ENCODE data around the gene KLHL29.

KLHL29 gene

DNA sequence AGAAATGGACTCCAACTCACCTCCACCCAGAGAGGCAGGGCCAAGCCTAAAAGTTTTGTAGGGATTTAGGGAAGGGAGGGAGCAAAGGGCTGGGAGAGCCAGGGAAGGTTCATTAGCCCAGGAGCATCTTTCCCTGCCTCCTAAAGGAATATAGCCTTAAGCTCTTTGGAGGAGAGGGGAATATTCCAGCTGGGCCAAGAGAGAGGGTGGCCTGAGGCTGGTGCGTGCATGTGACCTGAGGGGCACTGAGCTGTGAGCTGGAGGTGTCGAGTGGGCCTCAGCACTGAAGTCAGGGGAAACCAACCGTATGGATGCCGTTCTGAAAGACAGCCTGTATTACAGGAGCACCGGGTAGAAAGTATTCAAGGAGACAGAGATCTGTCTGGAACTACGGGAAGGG, 112.6 kb downstream of the KLHL29 start:
- peaks cover 25% of the 10 kb centered on the region for H3K4me1 Mint-ChIP-seq (ENCODE audit: low read depth)
- H3K27me3 Mint-ChIP-seq (ENCODE audit: low read depth): peaks cover 14% of the 10 kb centered on the region
- H3K4me3 Mint-ChIP-seq: no peak overlapping the region
- no peaks in the 10 kb centered on the region for H3K9me3 Mint-ChIP-seq
- H3K36me3 Mint-ChIP-seq (ENCODE audit: low read depth): no peaks in the 10 kb centered on the region
- no peak overlapping the region for H3K27ac Mint-ChIP-seq

DNA sequence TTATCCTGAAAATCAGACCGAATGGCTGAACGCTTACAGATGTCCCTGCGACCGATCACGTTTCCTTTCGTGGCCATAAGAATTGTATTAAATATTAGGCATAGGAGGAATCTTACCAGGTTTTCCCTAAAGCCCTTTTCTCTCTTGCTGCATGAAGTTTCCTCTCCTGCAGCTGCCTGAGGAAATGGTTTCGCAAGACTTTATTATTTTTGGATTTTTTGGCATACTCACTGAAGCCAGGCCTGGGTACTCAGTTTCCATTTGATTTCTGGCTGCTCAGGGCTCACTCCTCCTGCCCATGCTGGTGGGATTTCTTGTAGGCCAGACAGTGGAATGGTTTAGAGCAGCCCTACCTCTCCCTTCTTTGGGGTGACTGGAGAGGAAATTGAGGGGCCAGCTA, 114.0 kb downstream of the KLHL29 start:
- Mint-ChIP-seq H3K9me3 (no peaks in the 10 kb centered on the region), H3K27me3 (ENCODE audit: low read depth) (peaks cover 22% of the 10 kb centered on the region), H3K4me3 (no peak overlapping the region), H3K36me3 (ENCODE audit: low read depth) (no peaks in the 10 kb centered on the region), H3K4me1 (ENCODE audit: low read depth) (peaks cover 25% of the 10 kb centered on the region), H3K27ac (no peak overlapping the region)

DNA sequence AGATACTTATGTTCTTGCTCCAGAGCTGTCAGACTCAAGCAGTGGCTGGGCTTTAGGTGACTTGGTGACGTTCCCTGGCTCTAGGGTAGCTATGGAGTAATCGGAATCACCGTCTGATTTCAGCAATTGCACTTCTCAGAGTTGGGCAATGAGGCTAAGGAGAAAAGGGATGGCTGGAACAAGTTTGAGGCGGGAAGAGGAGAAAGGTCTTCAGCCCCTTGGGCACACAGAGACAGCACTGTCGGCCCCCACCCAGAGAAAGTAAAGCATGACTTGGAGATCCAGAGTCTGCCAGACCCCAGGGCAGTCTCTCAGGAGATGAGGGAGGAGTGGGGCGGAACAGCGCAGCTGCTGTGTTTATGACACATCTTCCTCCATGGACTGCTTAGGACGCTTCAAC, 114.5 kb downstream of the KLHL29 start:
- H3K36me3 Mint-ChIP-seq (ENCODE audit: low read depth): no peaks in the 10 kb centered on the region
- H3K27ac Mint-ChIP-seq: no peak overlapping the region
- no peak overlapping the region for H3K4me3 Mint-ChIP-seq
- H3K4me1 Mint-ChIP-seq (ENCODE audit: low read depth): peaks cover 25% of the 10 kb centered on the region
- peaks cover 22% of the 10 kb centered on the region for H3K27me3 Mint-ChIP-seq (ENCODE audit: low read depth)
- H3K9me3 Mint-ChIP-seq: no peaks in the 10 kb centered on the region

DNA sequence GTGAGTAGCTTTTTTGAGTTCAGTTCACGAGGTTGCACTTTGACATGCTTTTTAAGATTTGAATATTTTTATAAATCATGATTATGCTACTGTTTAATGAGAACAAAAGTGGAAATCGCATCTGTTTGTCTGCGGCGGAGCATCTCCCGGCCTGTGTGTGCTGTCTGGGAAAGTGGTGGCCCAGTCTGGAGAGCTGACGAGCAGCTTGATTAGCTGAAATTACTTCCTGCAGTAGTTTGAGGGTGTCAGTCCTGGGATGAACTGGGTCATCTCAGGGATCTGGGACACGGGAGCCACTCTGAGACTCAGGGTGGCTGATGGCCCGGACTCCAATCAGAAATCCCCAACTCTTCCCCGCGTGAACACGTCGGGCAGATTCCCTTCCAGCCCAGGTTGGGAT, 115.9 kb downstream of the KLHL29 start:
- Mint-ChIP-seq H3K4me3 (no peak overlapping the region), H3K27me3 (ENCODE audit: low read depth) (peaks cover 22% of the 10 kb centered on the region), H3K27ac (no peak overlapping the region), H3K4me1 (ENCODE audit: low read depth) (peaks cover 24% of the 10 kb centered on the region), H3K9me3 (no peaks in the 10 kb centered on the region), H3K36me3 (ENCODE audit: low read depth) (no peaks in the 10 kb centered on the region)

DNA sequence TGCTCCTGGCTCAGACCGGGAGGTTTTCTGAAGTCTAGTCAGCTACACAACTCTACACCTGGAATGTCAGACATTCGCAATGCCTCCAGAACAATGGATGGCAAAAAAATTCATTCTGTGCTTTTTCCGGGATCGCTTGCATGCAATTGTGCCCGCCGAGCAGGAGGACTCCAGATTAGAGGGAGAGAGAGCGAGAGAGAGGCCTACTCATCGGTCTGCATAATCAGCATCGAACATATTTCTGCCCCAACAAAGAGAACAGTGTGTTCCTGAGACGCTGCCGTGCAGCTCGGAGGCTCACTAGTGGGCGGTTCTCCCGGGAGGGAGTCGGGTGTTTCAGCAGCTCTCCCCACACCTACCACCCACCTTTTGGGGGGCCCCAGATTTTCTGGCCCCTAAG, 117.1 kb downstream of the KLHL29 start:
- no peaks in the 10 kb centered on the region for H3K9me3 Mint-ChIP-seq
- H3K36me3 Mint-ChIP-seq (ENCODE audit: low read depth): no peaks in the 10 kb centered on the region
- H3K4me1 Mint-ChIP-seq (ENCODE audit: low read depth): peaks cover 18% of the 10 kb centered on the region
- no peak overlapping the region for H3K27ac Mint-ChIP-seq
- H3K4me3 Mint-ChIP-seq: no peak overlapping the region
- H3K27me3 Mint-ChIP-seq (ENCODE audit: low read depth): peaks cover 22% of the 10 kb centered on the region

DNA sequence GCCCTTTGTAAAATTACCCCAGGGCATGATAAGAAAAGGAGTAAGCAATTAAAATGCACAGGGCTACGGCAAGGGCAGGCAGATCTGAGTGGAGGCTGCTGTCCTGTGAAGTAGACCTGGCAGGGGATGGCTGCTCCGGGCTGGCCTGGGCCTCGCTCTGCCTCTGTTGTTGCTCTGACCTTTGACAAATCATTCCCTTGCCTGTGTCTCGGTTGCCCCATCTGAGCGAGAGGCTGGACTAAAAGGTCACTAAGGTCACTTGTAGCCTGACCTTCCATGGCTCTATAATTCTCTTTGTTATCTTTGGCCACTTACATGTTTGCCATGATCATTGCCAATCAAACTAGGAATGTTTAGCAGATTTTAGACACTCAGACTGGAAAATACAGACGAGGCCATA, 118.1 kb downstream of the KLHL29 start:
- peaks cover 22% of the 10 kb centered on the region for H3K27me3 Mint-ChIP-seq (ENCODE audit: low read depth)

DNA sequence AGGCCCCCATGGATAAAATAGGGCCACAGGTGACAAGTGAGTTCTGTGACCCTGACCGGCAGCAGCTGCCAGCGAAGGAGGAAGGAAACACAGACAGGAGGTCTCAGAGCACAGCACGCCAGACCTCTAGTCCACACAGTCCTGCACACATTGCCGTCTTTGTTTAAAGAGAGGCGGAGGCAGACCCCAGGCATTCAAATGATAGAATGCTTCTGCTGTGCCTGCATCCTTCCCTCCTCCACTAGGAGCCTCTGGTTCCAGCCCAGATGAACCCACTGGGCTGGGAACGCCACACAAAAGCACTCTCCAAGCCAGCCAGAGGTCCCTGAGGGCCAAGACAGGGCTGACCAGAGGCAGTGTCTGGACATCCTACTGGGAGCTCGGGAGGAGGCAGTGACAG, 118.7 kb downstream of the KLHL29 start:
- Mint-ChIP-seq H3K27me3 (ENCODE audit: low read depth) (peaks cover 22% of the 10 kb centered on the region), H3K4me1 (ENCODE audit: low read depth) (peaks cover 8% of the 10 kb centered on the region), H3K27ac (no peak overlapping the region), H3K36me3 (ENCODE audit: low read depth) (no peaks in the 10 kb centered on the region), H3K9me3 (no peaks in the 10 kb centered on the region), H3K4me3 (no peak overlapping the region)

More for the DNA sequence above, 118.1 kb downstream of the KLHL29 start:
- H3K9me3 Mint-ChIP-seq: no peaks in the 10 kb centered on the region
- H3K36me3 Mint-ChIP-seq (ENCODE audit: low read depth): no peaks in the 10 kb centered on the region
- no peak overlapping the region for H3K27ac Mint-ChIP-seq
- H3K4me1 Mint-ChIP-seq (ENCODE audit: low read depth): peaks cover 8% of the 10 kb centered on the region
- no peak overlapping the region for H3K4me3 Mint-ChIP-seq

DNA sequence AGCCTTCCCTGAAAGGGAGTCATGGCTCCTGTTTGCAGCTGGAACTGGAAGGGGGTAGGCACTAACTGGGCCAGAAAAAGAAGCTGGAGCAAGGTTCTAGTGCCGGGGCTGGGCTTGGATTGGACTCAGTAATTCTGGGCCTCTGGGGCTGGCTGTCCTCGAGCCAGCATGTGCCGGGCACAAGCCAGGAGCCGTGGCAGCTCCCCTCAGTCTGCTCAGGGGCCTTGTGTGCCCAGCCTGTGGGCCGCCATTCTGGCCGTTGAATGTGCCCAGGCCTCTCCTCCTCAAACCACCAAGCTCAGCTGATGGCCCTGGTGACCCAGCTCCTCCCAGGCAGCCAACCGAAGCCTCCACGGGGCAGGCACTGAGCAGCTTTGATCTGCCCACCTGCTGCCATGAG, 119.6 kb downstream of the KLHL29 start:
- no peak overlapping the region for H3K4me3 Mint-ChIP-seq
- H3K36me3 Mint-ChIP-seq (ENCODE audit: low read depth): no peaks in the 10 kb centered on the region
- peaks cover 26% of the 10 kb centered on the region for H3K27me3 Mint-ChIP-seq (ENCODE audit: low read depth)
- peaks cover 4% of the 10 kb centered on the region for H3K4me1 Mint-ChIP-seq (ENCODE audit: low read depth)
- no peak overlapping the region for H3K27ac Mint-ChIP-seq
- no peaks in the 10 kb centered on the region for H3K9me3 Mint-ChIP-seq

DNA sequence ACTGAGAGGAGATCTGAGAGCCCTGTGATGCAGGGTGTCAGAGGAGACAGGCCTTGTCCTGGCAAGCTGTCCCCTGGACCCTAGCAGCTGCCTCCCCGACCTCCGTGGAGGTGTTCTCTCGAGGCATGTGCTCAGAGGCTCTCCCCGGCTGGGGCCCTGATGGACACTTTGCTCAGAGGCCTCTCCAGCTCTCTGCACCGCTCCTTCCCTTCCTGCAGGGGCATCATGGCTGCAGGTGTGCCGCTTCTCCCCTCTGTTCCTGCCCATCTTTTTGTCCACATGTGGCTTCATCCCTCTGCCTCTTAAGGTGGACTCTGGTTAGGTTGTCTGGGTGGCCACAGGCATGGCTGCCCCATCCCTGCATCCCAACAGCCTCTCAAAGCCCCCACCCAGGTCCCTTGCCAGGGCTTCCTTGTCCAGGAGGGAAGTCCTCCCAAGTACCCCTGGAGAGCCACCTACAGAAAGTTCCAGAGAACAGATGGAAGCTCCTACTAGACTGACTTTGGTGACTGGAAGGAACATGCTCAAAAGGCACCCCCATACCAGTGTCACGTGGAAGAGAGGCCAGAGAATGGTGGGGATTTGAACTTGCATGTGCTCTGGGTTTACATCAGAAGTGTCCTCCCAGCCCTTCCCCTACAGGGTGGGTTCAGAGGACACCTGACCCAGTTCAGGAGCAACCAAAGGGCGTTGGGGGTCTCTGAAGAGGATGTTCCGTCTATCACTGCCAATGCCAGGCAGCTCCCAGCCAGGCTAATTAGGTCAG, 120.4 kb downstream of the KLHL29 start:
- Mint-ChIP-seq H3K36me3 (ENCODE audit: low read depth) (no peaks in the 10 kb centered on the region), H3K4me3 (no peak overlapping the region), H3K27me3 (ENCODE audit: low read depth) (peaks cover 21% of the 10 kb centered on the region), H3K27ac (no peak overlapping the region), H3K9me3 (no peaks in the 10 kb centered on the region), H3K4me1 (ENCODE audit: low read depth) (peaks cover 4% of the 10 kb centered on the region)

DNA sequence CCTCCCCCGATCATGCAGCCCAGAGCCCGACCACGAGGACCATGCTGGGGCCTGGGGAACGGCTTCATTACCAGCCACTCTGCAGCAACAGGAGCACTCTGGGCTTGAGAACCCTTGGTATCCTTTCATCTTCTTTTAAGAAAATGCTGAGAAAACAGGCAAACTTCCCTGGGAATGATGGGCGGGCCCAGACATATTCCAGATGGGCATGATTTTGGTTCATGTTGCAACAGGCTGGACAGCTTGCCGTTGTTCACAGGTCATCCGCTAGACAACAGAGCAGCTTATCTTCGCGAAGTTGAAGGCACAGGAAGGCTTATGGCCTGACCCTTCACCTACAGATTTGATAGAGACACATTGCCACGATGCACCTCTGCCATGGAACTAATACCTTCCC, 121.0 kb downstream of the KLHL29 start:
- peaks cover 4% of the 10 kb centered on the region for H3K4me1 Mint-ChIP-seq (ENCODE audit: low read depth)
- H3K27ac Mint-ChIP-seq: no peak overlapping the region
- no peak overlapping the region for H3K4me3 Mint-ChIP-seq
- H3K27me3 Mint-ChIP-seq (ENCODE audit: low read depth): peaks cover 17% of the 10 kb centered on the region
- H3K9me3 Mint-ChIP-seq: no peaks in the 10 kb centered on the region
- no peaks in the 10 kb centered on the region for H3K36me3 Mint-ChIP-seq (ENCODE audit: low read depth)

DNA sequence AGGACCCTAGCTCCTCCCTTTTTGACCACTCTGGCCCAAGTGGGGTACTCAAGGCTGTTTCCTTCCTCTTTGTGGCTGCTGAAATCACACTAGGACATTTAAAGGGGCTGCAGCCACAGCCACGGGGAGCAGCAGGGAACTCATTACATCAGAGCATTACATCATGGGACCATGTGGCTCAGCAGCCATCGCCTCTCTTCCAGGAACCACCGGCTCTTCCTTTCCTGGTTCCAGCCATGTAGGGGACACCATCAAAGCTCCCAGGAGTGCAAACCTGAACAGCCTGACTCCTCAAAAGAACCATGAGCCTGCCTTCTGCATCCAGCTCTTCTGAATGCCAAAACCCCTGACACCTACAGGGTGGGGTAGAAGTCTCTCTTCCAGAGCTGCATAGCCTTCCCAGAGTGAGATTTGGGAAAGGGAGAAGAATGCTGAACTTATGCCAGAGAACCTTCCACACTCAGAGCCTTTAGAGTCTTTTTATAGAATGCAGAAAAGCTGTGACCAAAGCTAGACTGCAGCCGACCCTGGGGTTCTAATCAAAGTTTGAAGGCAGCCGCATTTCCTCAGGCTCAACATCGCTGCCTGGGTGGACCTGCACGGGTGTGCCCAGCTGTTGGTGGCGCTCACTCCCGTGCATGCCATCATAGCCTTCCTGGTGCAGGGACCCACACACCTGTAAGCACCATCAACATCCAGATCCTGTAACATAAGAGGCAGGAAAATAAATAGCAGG, 121.7 kb downstream of the KLHL29 start:
- no peaks in the 10 kb centered on the region for H3K36me3 Mint-ChIP-seq (ENCODE audit: low read depth)
- no peak overlapping the region for H3K4me3 Mint-ChIP-seq

DNA sequence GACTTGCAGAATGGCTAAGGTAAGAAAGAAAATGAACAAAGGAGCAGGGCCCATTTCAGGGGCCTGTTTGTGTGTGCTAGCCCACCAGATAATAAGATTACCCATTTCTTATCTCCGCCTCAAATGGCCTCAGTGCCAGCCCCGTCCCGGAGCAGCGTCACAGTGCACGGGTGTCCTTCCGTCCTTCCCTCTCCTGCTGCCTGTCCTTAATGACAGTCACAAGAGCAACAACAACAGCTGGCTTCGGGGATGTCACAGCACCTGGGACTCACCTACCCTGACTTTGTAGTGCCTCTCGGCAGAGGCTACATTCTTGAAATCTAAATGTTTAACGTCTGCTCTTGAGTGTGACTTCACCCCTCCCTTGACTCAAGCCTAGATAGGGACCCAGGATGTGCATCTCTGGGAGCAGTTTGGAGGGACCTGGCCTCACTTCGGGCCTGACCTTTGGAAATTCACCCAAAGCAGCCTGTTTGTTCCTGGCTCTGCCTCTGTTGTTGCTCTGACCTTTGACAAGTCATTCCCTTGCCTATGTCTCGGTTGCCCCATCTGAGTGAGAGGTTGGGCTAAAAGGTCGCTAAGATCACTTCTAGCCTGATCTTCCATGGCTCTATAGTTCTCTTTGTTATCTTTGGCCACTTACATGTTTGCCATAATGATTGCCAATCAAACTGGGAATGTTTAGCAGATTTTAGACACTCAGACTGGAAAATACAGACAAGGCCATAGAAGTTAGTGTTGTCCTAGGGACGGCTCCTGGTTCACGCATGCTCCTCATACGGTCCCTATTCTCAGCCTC, 122.5 kb downstream of the KLHL29 start:
- Mint-ChIP-seq H3K27ac (no peak overlapping the region), H3K9me3 (no peaks in the 10 kb centered on the region)

More for the DNA sequence above, 121.7 kb downstream of the KLHL29 start:
- no peak overlapping the region for H3K27ac Mint-ChIP-seq
- peaks cover 4% of the 10 kb centered on the region for H3K4me1 Mint-ChIP-seq (ENCODE audit: low read depth)
- H3K9me3 Mint-ChIP-seq: no peaks in the 10 kb centered on the region
- peaks cover 21% of the 10 kb centered on the region for H3K27me3 Mint-ChIP-seq (ENCODE audit: low read depth)

DNA sequence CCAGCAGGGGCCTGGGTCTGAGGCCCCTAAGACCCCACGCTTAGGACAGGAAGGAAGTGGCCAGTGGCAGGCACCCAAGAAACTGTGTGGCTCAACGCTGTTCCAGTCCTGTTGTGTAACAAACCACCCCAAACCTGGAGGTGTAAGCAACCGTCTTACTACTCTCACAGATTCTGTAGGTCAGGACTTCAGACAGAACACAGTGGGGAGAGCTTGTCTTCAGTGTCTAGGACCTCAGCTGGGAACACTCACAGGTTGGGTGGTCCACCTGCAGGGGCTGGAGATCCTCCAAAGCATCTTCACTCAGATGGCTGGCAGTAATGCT, 123.0 kb downstream of the KLHL29 start:
- Mint-ChIP-seq H3K4me1 (ENCODE audit: low read depth) (peaks cover 4% of the 10 kb centered on the region), H3K36me3 (ENCODE audit: low read depth) (no peaks in the 10 kb centered on the region), H3K27me3 (ENCODE audit: low read depth) (peaks cover 11% of the 10 kb centered on the region), H3K9me3 (no peaks in the 10 kb centered on the region), H3K4me3 (no peak overlapping the region), H3K27ac (no peak overlapping the region)

More for the DNA sequence above, 122.5 kb downstream of the KLHL29 start:
- H3K4me1 Mint-ChIP-seq (ENCODE audit: low read depth): peaks cover 4% of the 10 kb centered on the region
- peaks cover 17% of the 10 kb centered on the region for H3K27me3 Mint-ChIP-seq (ENCODE audit: low read depth)
- no peaks in the 10 kb centered on the region for H3K36me3 Mint-ChIP-seq (ENCODE audit: low read depth)
- H3K4me3 Mint-ChIP-seq: no peak overlapping the region

DNA sequence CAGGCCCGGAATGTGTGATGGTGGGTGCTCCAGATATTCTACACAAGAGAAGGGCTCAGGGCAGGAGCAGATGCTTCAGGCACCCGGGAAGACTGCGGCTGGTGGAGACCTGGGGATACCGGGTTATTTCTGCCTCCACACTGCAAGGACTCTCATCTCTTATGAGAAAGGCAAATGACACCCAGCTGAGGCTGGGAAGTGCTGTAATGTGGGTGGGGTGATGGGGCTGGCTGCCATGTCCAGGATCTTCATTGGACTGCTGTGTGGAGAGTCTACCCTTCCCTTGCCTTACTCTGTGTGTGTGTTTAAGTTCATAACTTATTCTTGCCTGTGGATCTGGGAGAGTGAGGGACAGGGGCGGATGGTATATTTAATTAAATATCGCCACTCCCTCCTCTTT, 124.1 kb downstream of the KLHL29 start:
- peaks cover 12% of the 10 kb centered on the region for H3K27me3 Mint-ChIP-seq (ENCODE audit: low read depth)
- H3K27ac Mint-ChIP-seq: no peak overlapping the region
- no peaks in the 10 kb centered on the region for H3K9me3 Mint-ChIP-seq
- no peaks in the 10 kb centered on the region for H3K36me3 Mint-ChIP-seq (ENCODE audit: low read depth)
- H3K4me3 Mint-ChIP-seq: no peak overlapping the region
- peaks cover 4% of the 10 kb centered on the region for H3K4me1 Mint-ChIP-seq (ENCODE audit: low read depth)
